SK-N-SH (cell line): ENCODE measurements around the gene MAP6.

Experiments used
- CTCF ChIP-seq: fragments of 200-600 bp; sonication (generic); IDR thresholded peaks from 2 replicates; pipeline ENCODE4 v1.6.1; 2017; ENCODE audit warnings: antibody characterized with exemption, mild to moderate bottlenecking, moderate library complexity
- EP300 ChIP-seq, 2 experiments: IDR thresholded peaks; 2 replicates each; pipeline versions ENCODE4 v1.4.0 to v1.6.1; 2012; ENCODE audit warnings: borderline replicate concordance in 1 of 2, low read depth in 1 of 2, low read length in 1 of 2
- EZH2phosphoT487 ChIP-seq: fragments of 200-600 bp; sonication (generic); IDR thresholded peaks from 2 replicates; pipeline ENCODE4 v1.6.1; 2017; ENCODE audit warnings: low read depth, mixed run types, mild to moderate bottlenecking, antibody characterized with exemption, moderate library complexity, borderline replicate concordance
- FOXM1 ChIP-seq: IDR thresholded peaks from 2 replicates; pipeline ENCODE4 v1.4.0; 2012; ENCODE audit warnings: low read depth, mild to moderate bottlenecking
- IRF3 ChIP-seq: fragments of 150-350 bp; IDR thresholded peaks from 2 replicates; pipeline ENCODE4 v1.6.1; 2016; ENCODE audit warnings: mild to moderate bottlenecking, low read depth, low read length
- POLR2AphosphoS5 ChIP-seq: IDR thresholded peaks from 2 replicates; pipeline ENCODE4 v1.6.1; 2012; ENCODE audit warnings: low read depth, low read length
- RAD21 ChIP-seq: IDR thresholded peaks from 2 replicates; pipeline ENCODE4 v1.6.1; 2012; ENCODE audit warnings: mild to moderate bottlenecking, low read length
- REST ChIP-seq: IDR thresholded peaks from 2 replicates; pipeline ENCODE4 v1.6.1; 2012; ENCODE audit warnings: mild to moderate bottlenecking, low read depth, low read length, moderate library complexity

- no peak for TF ChIP-seq CTCF
- TF ChIP-seq POLR2AphosphoS5: no peak
- no peak for TF ChIP-seq EZH2phosphoT487
- no peak for TF ChIP-seq EP300 (IDR thresholded peaks at IDR 0.05; ENCODE audit: borderline replicate concordance in 1 of 2, low read depth in 1 of 2, low read length in 1 of 2)
- TF ChIP-seq FOXM1: no peak
- no peak for TF ChIP-seq RAD21
- no peak for TF ChIP-seq REST
- TF ChIP-seq IRF3: no peak
These were observed 43.8 kb downstream of the MAP6 start for GRCh38 chr11:75625021-75625420.
